Colonic mucosa (tissue), 4 donors: ENCODE data around the gene KRT1. TPM values are rescaled to one million over a fixed set of nuclear protein-coding genes. Genes with fewer than 3 reads are reported as not detected.

Experiments
- DNase-seq: peaks from one replicate; pipeline ENCODE4 v3.0.0-alpha.2; 2020
- H3K27ac ChIP-seq: fragments of 200-600 bp; one replicate; pipeline ENCODE4 v1.8.0; 2021
- H3K27me3 ChIP-seq: fragments of 200-600 bp; one replicate; pipeline ENCODE4 v1.8.0; 2021
- H3K36me3 ChIP-seq: fragments of 200-600 bp; one replicate; pipeline ENCODE4 v1.8.0; 2021
- H3K4me1 ChIP-seq: fragments of 200-600 bp; one replicate; pipeline ENCODE4 v1.8.0; 2021; ENCODE audit warnings: mild to moderate bottlenecking
- H3K4me3 ChIP-seq: fragments of 200-600 bp; one replicate; pipeline ENCODE4 v1.8.0; 2021
- H3K9ac ChIP-seq, 2 donors: one replicate each; pipeline ENCODE4 v1.7.0; 2013; ENCODE audit warnings: control low read depth in 2 of 2, low read depth in 2 of 2, low read length in 2 of 2
- H3K9me3 ChIP-seq: fragments of 200-600 bp; one replicate; pipeline ENCODE4 v1.8.0; 2021
- CTCF ChIP-seq: fragments of 200-600 bp; IDR thresholded peaks from one replicate; pipeline ENCODE4 v1.8.0; 2022; ENCODE audit warnings: antibody characterized with exemption, mild to moderate bottlenecking
- intact Hi-C: fragments of 100-400 bp; cut with DNase I; formaldehyde crosslinking; loops from one replicate; pipeline ENCODE4 v1.14.1; 2022
- total RNA-seq, 2 donors: library from RNA; stranded (reverse); fragmentation: NEBNext Ultra II Directional in 1 of 2; extraction: Animal tissue kit (Norgen Biotek cat#: 25700) in 1 of 2; gene quantifications; one replicate each; pipeline ENCODE4 v1.2.1, GENCODE V29; 2021
- donor health status: healthy.
- donor health status: DM: no; HTN: no; CAD: no.
- donor health status: DM: no; HTN: no; CAD: no.

Gene KRT1
- total RNA-seq, 2 donors from 2014 or later: 1.2 TPM; not detected in 1

DNA sequence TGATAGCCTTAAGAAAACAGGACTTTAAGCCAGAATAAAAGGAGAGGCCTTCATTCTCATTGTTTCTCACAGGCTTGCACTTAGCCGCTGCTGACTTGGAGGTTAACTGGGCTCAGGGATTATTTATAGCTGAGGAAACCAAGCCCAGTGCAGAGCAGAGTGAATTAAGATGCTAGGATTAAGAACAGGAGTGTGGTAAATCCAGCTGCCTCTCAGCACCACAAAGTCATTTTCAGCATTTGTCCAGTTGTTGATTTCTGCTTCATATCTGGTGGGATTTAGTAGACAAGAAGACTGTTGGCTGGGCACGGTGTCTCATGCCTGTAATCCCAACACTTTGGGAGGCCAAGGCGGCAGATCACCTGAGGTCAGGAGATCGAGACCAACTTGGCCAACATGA lies 47.6 kb downstream of the KRT1 start:
- Histone ChIP-seq H3K9me3 (no peaks in the 10 kb centered on the region), H3K36me3 (no peaks in the 10 kb centered on the region), H3K27me3 (no peaks in the 10 kb centered on the region), H3K9ac (no peak overlapping the region), H3K4me3 (no peak overlapping the region), H3K27ac (no peak overlapping the region), H3K4me1 (no peaks in the 10 kb centered on the region)
- DNase-seq: no peak
- intact Hi-C loops: no loop called here
- TF ChIP-seq CTCF: no peak

DNA sequence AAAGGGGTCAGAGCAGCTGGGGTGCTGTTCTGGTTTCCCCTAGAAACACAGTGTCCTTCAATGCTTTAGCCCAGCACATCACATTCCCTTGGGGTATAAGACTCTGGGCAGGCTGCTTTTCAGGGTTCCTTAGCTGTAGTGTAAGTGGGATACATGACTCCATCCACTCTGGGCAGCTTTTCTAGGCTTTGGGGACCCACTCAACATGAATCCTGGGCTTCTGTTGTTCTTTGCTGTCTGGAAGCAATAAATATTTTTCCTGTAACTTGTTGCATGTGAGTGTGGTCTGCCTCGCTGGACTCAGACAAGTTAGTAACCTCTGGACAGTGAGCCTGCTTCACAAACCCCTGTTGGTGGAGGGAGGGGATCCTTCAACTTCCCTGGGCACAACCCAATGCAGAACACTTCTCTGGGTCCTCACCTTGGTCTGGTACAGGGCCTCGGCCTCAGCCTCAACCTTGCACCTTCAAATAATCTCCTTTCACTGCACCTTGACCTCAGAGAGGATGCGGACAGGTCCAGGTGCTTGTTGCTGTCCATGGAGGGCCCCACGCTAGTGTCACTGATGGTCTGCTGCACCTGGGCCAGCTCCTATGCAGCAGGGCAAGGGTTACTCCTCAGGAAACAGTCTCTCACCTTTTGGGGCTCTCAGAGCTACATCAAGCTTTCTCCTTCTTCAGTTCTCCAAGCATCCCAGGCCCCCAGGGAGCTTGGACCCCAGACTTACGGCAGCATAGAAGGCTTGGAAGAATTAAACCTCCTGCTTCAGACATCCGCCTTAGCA lies 48.3 kb downstream of the KRT1 start:
- no peak for DNase-seq
- H3K27ac ChIP-seq: no peak overlapping the region
- H3K4me1 ChIP-seq: no peaks in the 10 kb centered on the region
- no peak overlapping the region for H3K4me3 ChIP-seq
- intact Hi-C loops: no loop called here
- no peaks in the 10 kb centered on the region for H3K9me3 ChIP-seq
- H3K36me3 ChIP-seq: no peaks in the 10 kb centered on the region
- no peaks in the 10 kb centered on the region for H3K27me3 ChIP-seq
- no peak overlapping the region for H3K9ac ChIP-seq
- no peak for TF ChIP-seq CTCF

- Histone ChIP-seq H3K27ac (no peak overlapping the region), H3K36me3 (no peaks in the 10 kb centered on the region), H3K9ac (no peak overlapping the region), H3K9me3 (no peaks in the 10 kb centered on the region), H3K4me3 (no peak overlapping the region), H3K4me1 (no peaks in the 10 kb centered on the region), H3K27me3 (no peaks in the 10 kb centered on the region)
- no peak for DNase-seq
- intact Hi-C loops: no loop called here
- TF ChIP-seq CTCF: no peak
Observed at GRCh38 chr12:52631264-52631663, 48.9 kb downstream of the KRT1 start.

DNA sequence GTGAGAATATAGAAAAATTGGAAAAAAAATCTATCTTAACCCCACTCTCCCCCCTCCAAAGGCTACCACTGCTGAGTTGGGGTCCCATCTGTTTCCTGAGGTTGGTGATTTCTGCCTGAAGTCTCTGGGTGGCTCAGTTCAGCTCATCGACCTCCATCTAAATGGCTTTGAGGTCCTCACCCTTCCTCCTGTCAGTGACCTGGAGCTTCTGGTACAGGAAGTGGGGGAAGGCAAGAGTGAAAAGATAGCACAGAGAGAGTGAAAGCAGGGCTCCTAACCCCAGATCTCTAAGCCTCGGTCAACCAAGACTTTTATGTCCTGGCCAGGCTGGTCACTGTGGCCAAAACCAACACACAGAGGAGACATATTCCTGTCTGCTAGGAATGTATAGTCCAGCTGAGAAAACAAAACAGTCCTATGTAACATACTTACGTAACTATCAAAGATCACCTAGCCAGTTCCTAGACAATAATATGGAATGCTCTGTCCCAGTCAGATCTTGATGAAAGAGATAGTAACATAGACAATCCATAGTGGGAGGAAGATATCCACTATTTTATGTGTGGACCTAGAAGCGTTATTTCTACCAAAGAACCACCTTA lies 49.5 kb downstream of the KRT1 start:
- H3K27ac ChIP-seq: no peak overlapping the region
- H3K9ac ChIP-seq: no peak overlapping the region
- no peaks in the 10 kb centered on the region for H3K9me3 ChIP-seq
- intact Hi-C loops: no loop called here
- no peaks in the 10 kb centered on the region for H3K36me3 ChIP-seq
- no peaks in the 10 kb centered on the region for H3K27me3 ChIP-seq
- H3K4me3 ChIP-seq: no peak overlapping the region
- no peak for DNase-seq
- no peaks in the 10 kb centered on the region for H3K4me1 ChIP-seq
- no peak for TF ChIP-seq CTCF

- no peak overlapping the region for H3K9ac ChIP-seq
- no peaks in the 10 kb centered on the region for H3K27me3 ChIP-seq
- H3K36me3 ChIP-seq: no peaks in the 10 kb centered on the region
- no peak for TF ChIP-seq CTCF
- no peak overlapping the region for H3K27ac ChIP-seq
- intact Hi-C loops: no loop called here
- no peaks in the 10 kb centered on the region for H3K4me1 ChIP-seq
- DNase-seq: no peak
- H3K4me3 ChIP-seq: no peak overlapping the region
- H3K9me3 ChIP-seq: no peaks in the 10 kb centered on the region
Observed at GRCh38 chr12:52630008-52630500, 50.2 kb downstream of the KRT1 start.
